ENCODE data around the gene RNF217.

The RNF217 gene

DNA sequence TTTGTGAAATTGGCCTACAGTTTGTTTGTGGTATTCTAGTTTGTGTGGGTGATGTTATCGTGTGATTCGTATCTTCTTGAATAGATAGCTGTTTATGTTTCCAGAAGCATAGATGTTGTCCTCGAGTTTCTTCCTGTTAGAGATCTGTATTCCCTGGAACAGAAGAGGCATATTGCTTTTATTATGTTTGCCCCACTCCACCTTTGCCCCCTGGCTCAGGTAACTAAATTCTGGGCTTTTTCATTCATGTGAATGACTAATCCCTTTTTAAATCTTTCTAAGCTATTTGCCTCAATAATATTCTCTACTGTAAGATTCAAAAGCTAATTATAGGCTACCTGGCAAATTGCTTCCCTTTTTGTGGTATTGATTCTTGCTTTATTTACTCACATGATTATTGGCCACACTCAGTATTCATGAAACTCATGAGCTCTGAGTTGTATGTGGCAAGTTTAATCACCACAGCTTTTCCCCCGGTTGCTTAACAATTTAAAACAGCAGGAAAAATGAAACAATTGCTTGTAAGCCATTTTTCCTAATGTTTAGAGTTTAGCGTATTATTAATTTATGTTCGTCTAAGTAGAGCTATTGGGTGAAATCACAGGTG is 12.6 kb downstream of the RNF217 start:
- TF ChIP-seq, protein P1, sequence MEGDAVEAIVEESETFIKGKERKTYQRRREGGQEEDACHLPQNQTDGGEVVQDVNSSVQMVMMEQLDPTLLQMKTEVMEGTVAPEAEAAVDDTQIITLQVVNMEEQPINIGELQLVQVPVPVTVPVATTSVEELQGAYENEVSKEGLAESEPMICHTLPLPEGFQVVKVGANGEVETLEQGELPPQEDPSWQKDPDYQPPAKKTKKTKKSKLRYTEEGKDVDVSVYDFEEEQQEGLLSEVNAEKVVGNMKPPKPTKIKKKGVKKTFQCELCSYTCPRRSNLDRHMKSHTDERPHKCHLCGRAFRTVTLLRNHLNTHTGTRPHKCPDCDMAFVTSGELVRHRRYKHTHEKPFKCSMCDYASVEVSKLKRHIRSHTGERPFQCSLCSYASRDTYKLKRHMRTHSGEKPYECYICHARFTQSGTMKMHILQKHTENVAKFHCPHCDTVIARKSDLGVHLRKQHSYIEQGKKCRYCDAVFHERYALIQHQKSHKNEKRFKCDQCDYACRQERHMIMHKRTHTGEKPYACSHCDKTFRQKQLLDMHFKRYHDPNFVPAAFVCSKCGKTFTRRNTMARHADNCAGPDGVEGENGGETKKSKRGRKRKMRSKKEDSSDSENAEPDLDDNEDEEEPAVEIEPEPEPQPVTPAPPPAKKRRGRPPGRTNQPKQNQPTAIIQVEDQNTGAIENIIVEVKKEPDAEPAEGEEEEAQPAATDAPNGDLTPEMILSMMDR (IDR thresholded peaks at IDR 0.05; ENCODE audit: extremely low read depth, missing control alignments) = no peak
- no peak for DNase-seq (ENCODE audit: low spot score)

DNA sequence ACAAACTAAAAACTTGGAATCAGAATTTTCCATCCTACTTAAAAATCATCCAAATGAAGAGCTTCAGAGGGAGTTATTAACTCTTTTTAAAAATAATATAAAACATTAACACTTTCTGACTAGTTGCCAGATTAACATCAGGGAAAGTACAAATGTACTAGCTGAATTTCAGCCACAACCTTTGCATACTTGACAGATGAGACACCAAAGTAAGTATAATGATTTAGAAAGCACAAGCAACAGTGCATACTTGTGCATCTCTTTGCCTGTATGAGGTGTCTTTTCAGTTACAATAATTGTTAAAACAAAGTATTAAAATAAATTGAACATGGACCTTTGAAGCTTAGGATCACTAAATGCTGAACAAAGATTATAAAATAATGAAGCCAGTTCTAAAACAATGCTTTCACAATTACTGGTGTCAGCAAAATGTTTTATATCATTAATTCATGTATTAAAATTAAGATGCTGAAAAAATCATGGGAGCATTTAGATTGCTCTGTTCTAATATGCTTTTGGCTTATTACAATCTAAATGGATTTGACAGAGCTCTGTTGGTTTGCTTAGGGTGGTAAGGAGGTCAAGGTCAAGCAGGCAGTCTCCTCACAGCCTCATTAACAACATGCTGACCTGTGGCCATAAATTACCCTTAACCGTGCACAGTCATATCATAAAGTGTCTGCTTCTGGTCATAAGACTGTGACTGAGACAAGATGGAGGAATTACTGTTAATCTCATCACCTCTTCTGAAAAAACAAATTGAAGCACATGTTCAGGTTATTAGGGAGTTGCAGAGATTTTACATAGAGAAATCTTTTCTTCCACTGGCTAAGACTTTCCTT is 15.1 kb downstream of the RNF217 start:
- TF ChIP-seq, protein P1 (IDR thresholded peaks at IDR 0.05; ENCODE audit: extremely low read depth, missing control alignments) = no peak
- no peak for DNase-seq (ENCODE audit: low spot score)

DNA sequence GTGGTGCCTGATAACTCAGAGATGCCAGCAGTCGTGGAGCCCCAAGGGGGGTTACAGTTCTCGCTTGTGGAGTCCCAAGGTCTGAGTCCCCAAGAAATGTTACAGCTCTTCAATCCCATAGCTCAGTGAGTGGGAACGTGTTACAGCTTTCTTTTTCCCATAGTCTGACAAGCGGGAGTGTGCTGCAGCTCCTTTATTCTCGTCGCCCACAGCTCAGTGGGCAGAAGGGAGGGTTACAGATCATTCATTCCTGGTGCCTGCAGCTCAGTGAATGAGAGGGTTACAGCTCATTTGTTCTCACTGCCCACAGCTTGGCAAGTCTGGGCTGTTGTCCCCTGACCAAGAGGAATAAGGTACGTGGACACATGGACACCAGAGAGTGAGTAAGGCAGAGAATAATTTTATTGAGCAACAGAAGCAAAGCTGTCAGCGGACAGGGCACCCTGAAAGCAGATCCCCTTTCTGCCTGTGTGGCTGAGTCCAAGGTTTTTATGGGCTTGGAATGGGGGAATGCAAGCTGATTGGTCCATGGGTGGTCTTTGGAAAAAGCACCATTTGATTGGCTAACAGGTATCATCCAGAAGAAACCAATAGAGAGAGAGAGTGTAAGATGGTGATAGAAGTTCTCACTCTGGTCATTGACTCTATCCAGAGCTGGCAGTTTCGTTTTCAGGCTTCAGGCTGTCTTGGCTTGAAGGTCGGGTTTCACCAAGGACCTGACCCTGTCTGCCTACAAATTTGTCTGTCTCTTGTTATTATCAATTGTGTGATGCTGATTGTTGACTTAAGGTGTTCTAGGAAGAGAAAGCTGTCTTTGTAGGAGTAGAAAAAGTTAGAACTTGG is 16.4 kb downstream of the RNF217 start:
- TF ChIP-seq, protein P1 (IDR thresholded peaks at IDR 0.05; ENCODE audit: extremely low read depth, missing control alignments) = no peak
- DNase-seq (ENCODE audit: low spot score) = no peak

DNA sequence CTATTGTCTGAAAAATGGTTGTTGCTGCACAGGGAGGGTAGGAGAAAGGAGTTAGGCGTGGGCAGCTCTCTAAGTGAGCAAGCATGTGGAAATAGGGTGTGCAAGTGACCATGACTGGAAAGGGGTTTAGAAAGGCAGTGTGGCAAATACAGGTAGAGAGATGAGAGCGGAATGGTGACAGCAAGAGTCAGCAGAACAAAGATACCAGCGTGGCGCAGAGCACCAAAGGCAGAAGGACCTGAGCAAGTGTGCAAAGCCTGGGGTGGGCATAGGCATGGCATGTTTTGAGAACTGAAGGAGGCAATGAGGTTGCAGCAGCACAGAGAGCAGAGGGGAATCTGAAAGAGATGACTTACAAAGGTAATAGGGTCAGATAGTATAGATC is 17.0 kb downstream of the RNF217 start:
- TF ChIP-seq, protein P1 (IDR thresholded peaks at IDR 0.05; ENCODE audit: extremely low read depth, missing control alignments) = no peak
- no peak for DNase-seq (ENCODE audit: low spot score)

DNA sequence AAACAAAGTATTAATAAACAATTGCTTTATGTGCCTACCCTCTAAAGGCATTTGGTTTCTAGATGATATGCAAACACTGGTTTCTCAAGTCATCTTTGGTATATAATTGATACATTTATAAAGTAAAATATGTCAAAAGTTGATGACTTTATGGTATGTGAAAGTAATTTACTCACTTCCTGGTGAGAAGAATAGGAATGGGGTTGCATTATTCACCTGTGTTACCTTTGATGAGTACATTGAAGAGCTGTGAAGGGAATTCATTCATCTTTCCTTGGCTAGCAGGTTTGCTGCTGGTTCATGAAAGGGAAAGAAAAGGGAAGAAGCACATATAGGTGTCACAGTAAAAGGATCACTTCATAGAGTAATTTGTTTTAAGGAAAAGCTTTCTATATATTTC is 20.4 kb downstream of the RNF217 start:
- TF ChIP-seq, protein P1 (IDR thresholded peaks at IDR 0.05; ENCODE audit: extremely low read depth, missing control alignments) = no peak
- DNase-seq (ENCODE audit: low spot score) = no peak

DNA sequence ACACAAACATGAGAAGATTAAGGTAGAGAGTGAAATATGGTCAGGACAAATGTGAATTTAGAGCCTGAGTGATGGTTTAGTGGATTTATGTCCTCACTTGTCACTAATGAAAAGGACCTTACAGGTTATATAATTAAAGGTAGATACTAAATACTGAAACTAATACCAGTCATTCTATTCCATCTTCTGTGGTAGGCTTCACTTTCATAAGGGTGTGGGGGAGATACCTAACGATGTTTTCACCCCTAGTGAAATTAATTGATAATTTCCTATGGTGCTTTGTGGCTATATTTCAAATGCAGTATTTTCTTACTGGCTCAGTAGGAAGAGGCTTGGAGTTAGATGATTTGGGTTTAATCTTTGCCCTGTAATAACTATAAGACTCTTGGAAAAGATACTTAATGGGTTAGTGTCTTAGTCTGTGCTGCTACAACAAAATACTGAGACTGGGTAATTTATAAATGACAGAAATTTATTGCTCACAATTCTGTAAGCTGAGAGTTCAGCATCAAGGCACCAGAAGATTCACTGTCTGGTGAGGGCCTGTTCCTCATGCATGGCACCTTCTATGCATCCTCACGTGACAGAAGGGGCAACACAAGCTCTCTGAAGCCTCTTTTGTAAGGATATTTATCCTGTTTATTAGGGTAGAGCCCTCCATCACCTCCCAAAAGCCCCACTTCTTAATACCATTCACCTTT is 21.3 kb downstream of the RNF217 start:
- no peak for DNase-seq (ENCODE audit: low spot score)
- TF ChIP-seq, protein P1 (IDR thresholded peaks at IDR 0.05; ENCODE audit: extremely low read depth, missing control alignments) = no peak
